ENCODE measurements around the gene LRP6.
"Not testable (repeated sequence)": the region's sequence is repeated elsewhere in the genome, so short reads cannot be mapped to it uniquely, and the experiment has no call there.

LRP6 gene

DNA sequence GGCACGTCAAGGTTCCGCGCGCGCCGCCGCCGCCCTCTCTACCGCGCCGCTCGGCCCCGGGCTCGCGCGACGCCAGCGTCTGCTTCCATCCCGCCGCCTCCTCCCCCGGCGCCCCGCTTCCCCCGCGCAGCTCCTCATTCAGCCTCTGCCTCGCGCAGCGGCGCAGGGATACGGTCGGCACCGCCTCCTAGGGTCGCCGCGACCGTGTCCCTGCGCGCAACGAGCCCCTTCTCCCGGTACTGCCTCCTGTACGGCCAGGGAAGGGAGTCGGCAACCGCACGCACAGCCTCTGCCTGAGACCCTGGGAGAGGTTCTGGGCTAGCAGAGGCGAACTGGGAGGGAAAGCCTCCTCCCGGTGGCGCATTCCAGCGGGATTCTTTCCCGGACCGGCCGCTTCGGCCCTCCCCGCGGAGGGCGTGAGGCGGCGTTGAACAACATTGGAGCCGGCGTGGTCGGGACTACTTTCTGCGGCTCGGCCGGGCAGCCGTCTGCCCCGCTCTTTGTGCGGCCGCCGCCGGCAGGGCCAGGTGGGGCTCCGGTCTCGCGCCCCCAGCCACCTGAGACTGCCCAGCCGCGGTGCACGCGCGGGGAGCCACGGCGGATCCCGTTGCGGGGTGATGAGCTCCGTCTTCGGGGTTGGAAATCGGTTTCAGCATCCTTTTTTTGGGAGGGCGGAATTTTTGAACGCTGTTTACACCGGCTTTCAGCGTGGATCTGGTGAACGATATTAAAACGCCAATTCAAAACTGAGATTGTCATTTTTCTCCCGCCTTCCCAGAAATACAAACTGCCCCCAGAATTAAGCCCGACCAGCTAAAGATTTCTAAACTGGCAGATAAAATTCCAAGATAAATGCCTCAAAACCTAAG is at the start of gene LRP6:
TSS of gene LRP6 (minus strand) at position 172 of the 869 bp plus-strand sequence. CDS start 309 bp downstream, outside the sequence.
- Mint-ChIP-seq H3K27me3 (peaks cover 39 to 40% of the 10 kb centered on the region in 2 donors), H3K4me3 (peak within 1 kb of the TSS; percentile 87 to 97), H3K36me3 (no peaks in the 10 kb centered on the region), H3K9me3 (no peaks in the 10 kb centered on the region), H3K4me1 (peaks cover 17 to 26% of the 10 kb centered on the region in 2 donors), H3K27ac (peak within 1 kb of the TSS; percentile 89)
- ATAC-seq (replicated peaks) (peak; percentile 90 to 92), DNase-seq (peak; percentile 77)

DNA sequence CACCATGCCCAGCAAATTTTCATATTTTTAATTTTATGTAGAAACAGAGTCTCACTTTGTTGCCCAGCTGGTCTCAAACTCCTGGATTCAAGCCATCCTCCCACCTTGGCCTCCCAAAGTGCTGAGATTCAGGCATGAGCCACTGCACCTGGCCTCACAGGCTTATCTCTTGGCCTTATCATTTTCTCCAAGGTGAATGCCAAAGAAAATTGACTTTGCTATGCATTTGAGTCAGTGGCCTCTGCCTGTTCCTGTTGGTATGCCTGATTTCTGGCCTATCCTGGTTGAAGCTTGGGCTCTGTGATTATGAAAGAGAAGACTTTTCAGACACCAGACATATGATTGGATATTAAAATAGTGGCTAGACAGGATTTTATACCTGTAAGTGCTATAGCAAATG is 49.0 kb upstream of the LRP6 start:
- no peak for ATAC-seq (replicated peaks)
- DNase-seq: no peak
- Mint-ChIP-seq H3K27me3 (peaks cover 0 to 5% of the 10 kb centered on the region in 2 donors), H3K4me1 (no peaks in the 10 kb centered on the region), H3K36me3 (no peaks in the 10 kb centered on the region), H3K4me3 (no peak overlapping the region), H3K27ac (no peak overlapping the region), H3K9me3 (no peaks in the 10 kb centered on the region)

DNA sequence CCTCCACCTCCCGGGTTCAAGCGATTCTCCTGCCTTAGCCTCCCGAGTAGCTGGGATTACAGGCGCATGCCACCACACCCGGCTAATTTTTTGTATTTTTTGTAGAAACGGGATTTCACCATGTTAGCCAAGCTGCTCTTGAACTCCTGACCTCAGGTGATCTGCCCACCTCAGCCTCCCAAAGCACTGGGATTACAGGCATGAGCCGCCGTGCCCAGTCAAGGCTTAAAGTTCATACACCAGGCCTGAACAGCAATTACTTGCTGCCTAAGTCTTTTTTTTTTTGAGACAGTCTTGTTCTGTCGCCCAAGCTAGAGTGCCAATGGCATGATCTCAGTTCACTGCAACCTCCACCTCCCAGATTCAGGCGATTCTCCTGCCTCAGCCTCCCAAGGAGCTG is 43.9 kb upstream of the LRP6 start:
- H3K4me3 Mint-ChIP-seq; ATAC-seq (replicated peaks); H3K4me1 Mint-ChIP-seq: not testable (repeated sequence)

DNA sequence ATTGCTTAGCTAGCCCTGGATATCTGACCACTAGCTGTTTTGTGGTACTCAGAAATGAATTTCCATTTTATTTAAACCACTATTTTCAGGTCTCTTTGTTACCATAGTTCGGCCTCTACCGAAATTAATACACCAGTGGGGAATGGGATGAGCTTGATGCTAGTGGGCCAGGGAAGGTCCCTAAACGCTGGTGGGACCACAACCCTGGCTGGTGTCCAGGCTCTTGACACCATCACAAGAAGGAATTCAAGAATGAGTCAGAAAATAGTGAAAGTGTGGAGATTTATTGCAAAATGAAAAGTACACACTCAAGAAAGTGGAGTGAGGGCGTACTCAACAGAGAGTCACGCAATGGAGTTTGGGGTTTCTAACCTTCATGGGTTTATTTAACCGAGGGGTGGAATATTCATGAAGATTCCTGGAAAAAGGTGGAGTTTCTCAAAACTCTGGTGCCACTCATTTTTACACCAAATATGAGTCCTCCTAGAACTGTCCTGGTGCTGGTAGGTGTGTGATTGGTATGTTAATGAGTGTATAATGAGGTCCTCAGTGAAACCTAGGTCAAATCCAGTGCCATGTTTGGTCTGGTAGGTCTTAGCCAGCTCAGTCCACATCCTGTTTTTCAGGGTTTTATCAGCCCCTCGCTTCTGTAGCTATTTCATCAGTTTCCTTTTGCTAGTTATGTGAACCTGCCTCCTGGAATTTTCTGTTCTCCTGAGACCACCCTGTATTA is 38.9 kb upstream of the LRP6 start:
- Mint-ChIP-seq H3K27ac (no peak overlapping the region), H3K9me3 (no peaks in the 10 kb centered on the region), H3K4me1 (no peaks in the 10 kb centered on the region), H3K27me3 (peaks cover 10 to 13% of the 10 kb centered on the region in 2 donors), H3K36me3 (no peaks in the 10 kb centered on the region), H3K4me3 (no peak overlapping the region)
- DNase-seq: no peak
- no peak for ATAC-seq (replicated peaks)

More for the DNA sequence above, 43.9 kb upstream of the LRP6 start:
- not testable (repeated sequence) for H3K27me3 Mint-ChIP-seq, H3K9me3 Mint-ChIP-seq, H3K36me3 Mint-ChIP-seq, DNase-seq, H3K27ac Mint-ChIP-seq

DNA sequence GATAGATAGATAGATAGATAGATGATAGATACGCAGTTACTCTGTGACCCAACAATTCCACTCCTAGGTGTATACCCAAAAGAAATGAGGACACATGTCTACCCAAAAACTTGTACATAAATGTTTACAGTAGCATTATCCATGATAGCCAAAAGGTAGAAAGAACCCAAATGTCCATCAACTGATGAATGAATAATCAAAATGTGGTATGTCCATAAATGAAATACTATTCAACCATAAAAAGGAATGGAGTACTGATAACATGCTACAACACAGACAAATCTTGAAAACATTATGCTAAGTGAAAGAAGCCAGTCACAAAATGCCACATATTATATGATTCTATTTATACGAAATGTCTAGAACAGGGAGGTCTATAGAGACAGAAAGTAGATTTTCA is 36.1 kb upstream of the LRP6 start:
- no peak overlapping the region for H3K4me3 Mint-ChIP-seq
- no peaks in the 10 kb centered on the region for H3K4me1 Mint-ChIP-seq
- no peak for DNase-seq
- H3K27me3 Mint-ChIP-seq: peaks cover 10 to 13% of the 10 kb centered on the region in 2 donors
- H3K36me3 Mint-ChIP-seq: no peaks in the 10 kb centered on the region
- H3K27ac Mint-ChIP-seq: no peak overlapping the region
- no peak for ATAC-seq (replicated peaks)
- no peaks in the 10 kb centered on the region for H3K9me3 Mint-ChIP-seq

DNA sequence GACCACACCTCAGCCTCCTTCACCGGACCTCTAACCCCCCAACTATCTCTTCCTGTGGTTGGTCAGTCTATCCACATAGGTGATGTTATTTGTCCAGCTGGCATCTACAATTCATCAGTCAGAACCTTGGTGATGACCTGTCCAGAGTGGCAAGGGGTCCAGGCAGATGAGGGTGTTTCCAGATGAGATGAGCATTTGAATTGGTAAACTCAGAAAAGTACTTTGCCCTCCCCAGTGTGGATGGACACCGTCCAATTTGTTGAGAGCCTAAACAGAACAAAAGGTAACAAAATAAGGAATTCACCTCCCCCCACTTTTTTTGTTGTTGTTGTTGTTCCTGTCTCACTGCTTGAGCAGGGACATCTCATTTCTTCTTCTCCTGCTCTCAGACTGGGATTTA is 34.3 kb upstream of the LRP6 start:
- Mint-ChIP-seq H3K9me3 (no peaks in the 10 kb centered on the region), H3K4me3 (no peak overlapping the region), H3K27ac (no peak overlapping the region)

DNA sequence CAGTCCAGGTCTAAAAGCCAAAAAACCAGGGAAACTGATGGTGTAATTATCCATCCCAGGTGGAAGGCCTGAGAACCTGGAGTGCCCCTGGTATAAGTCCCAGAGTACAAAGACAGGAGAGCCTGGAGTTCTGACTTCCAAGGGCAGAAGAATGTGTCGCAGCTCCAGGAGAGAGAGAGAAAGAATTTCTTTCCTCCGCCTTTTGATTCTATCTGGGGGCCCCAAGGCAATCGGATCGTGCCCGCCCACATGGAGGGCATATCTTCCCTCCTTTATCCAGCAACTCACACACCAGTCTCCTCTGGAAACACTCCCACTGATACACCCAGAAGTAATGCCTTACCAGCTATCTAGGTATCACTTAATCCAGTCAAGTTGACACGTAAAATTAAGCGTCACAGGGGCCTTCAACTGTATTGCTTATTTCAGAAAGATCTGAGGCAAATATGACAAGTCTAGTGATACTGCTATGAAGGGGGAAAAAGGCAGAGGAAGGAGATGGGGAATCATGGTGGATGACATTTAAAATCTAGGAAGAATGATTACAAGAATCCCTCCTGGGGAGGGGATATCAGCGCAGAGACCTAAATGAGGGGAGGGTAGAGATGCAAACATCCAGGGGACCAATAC is 30.5 kb upstream of the LRP6 start:
- Mint-ChIP-seq H3K4me3 (no peak overlapping the region), H3K4me1 (no peaks in the 10 kb centered on the region), H3K27me3 (peaks cover 13 to 21% of the 10 kb centered on the region in 2 donors), H3K27ac (no peak overlapping the region), H3K36me3 (no peaks in the 10 kb centered on the region), H3K9me3 (no peaks in the 10 kb centered on the region)
- no peak for ATAC-seq (replicated peaks)
- DNase-seq: no peak

More for the DNA sequence above, 34.3 kb upstream of the LRP6 start:
- no peaks in the 10 kb centered on the region for H3K36me3 Mint-ChIP-seq
- peaks cover 9 to 13% of the 10 kb centered on the region in 2 donors for H3K27me3 Mint-ChIP-seq
- H3K4me1 Mint-ChIP-seq: no peaks in the 10 kb centered on the region
- ATAC-seq (replicated peaks) (no peak), DNase-seq (no peak)

DNA sequence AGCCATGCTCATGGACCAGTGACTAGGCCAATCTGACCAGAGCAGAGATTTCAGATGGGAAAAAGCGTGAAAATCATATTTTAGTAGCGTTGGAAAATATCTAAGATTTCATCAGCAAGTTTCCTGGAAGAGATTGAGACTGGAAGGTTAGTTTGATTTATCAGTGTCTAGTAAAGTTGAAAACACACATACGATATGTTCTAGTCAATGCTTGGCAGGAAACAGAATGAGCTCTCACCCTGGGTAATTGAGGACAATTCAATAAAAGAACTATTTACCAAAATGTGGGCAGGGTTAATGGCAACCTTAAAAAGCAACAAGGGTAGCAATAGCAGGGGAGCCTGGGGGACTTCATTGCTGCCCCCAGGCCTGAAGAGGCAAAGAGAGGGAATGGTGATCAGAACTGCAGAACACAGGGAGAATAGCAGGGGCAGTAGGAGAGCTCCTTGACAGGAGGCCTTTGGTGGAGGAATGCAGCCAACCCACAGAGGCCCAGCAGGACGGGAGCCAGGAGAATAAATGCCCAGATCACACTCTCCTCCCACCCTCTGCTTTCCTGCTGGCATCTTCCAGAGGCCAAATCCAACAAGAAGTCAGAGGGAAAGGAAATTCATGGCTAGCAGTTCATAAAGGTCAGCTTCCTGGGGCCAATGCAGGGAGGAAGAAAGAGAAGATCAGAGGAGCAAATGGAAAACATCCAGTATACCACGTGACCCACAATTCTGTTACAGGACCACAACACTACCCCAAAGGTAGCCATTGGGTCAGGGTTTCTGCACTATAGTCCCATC is 27.6 kb upstream of the LRP6 start:
- Mint-ChIP-seq H3K4me1 (no peaks in the 10 kb centered on the region), H3K27ac (no peak overlapping the region), H3K27me3 (peaks cover 0 to 16% of the 10 kb centered on the region in 2 donors), H3K36me3 (no peaks in the 10 kb centered on the region), H3K4me3 (no peak overlapping the region), H3K9me3 (no peaks in the 10 kb centered on the region)
- DNase-seq: no peak
- no peak for ATAC-seq (replicated peaks)

DNA sequence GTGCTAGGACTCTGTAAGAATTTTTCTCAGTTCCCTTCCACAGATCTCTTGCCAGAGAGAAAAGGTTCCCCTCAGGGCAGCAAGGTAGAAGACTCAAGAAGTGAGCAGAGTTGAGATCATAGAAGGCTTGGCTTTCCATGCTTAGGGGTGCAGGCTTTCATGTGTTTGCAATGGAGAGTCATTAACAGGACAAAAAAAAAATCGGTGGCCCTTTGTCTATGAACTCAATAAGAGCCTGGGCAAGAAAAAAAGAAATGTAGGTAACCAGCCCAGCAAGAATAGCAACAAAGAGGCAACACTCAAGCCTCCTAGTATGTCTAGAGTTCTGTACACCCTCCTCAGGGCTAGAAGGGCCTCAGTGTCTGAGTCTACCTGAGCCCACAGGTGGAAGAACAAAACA is 23.4 kb upstream of the LRP6 start:
- peaks cover 14 to 25% of the 10 kb centered on the region in 2 donors for H3K27me3 Mint-ChIP-seq
- no peaks in the 10 kb centered on the region for H3K4me1 Mint-ChIP-seq
- DNase-seq (no peak), ATAC-seq (replicated peaks) (no peak)
- H3K36me3 Mint-ChIP-seq: no peaks in the 10 kb centered on the region
- no peaks in the 10 kb centered on the region for H3K9me3 Mint-ChIP-seq
- H3K27ac Mint-ChIP-seq: no peak overlapping the region
- H3K4me3 Mint-ChIP-seq: no peak overlapping the region

DNA sequence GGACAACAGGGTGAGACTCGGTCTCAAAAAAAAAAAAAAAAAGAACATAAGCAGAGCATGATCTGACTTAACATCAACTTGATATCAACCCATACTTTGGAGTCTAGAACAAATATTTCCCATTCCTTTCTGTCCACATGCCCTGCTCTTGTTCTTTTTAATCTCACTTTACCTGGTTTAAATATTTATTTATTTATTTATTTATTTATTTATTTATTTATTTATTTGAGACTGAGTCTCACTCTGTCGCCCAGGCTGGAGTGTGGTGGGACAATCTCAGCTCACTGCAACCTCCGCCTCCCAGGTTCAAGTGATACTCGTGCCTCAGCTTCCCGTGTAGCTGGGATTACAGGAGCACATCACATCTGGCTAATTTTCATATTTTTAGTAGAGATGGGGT is 19.6 kb upstream of the LRP6 start:
- Mint-ChIP-seq H3K36me3 (no peaks in the 10 kb centered on the region), H3K27me3 (peaks cover 25 to 38% of the 10 kb centered on the region in 2 donors), H3K4me1 (no peaks in the 10 kb centered on the region), H3K9me3 (no peaks in the 10 kb centered on the region), H3K4me3 (no peak overlapping the region), H3K27ac (peak overlapping the region; percentile 37)
- no peak for DNase-seq
- no peak for ATAC-seq (replicated peaks)

DNA sequence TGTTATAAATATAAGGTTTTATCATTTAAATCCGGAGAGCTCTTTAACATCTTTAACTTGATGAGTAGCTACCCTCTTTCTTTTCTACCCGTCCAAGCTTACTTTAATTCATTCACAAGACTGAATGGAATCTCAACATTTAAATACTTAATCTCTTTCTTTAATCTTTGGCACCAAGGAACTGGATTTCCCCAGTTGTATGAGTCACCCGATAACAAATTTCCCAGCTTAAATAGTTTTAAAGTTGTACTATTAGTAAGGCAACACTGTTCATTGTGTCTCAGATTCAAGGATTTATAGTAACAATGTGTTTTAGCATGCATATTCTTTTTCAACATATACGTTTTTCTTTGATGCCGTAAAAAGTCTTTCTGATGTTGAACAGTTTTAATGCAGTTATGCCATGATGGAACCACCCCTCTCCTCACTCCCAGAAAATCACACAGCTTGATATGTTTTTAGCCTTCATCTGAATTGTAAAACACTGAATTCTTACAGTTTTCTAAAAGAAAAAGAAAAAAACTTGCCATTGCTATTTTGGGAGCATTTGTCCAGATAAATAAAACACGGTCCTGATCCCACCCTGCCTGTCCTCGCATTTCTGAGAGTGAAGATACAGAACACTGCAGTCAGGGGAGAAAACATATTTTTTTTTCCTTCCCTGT is 16.0 kb upstream of the LRP6 start:
- H3K4me1 Mint-ChIP-seq: no peaks in the 10 kb centered on the region

DNA sequence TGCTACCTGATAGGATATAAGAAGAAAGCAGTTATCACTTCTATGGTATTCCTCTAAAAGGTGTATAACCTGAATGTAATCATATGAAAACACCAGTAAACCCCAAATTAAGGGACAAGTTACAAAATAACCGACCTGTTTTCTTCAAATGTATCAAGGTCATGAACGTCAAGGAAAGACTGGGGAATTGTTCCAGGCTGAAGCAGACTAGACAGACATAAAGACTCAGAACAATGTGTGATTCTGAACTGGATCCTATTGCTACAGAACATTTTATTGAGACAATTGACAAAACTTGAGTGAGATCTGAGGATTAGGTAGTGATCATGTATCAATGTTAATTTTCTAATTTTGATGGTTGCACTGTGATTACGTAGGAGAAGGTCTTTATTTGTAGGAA is 15.4 kb upstream of the LRP6 start:
- no peaks in the 10 kb centered on the region for H3K4me1 Mint-ChIP-seq
- H3K27ac Mint-ChIP-seq: no peak overlapping the region
- no peak overlapping the region for H3K4me3 Mint-ChIP-seq
- H3K9me3 Mint-ChIP-seq: peaks cover 6 to 7% of the 10 kb centered on the region in 2 donors
- DNase-seq (no peak), ATAC-seq (replicated peaks) (no peak)
- peaks cover 20 to 35% of the 10 kb centered on the region in 2 donors for H3K27me3 Mint-ChIP-seq
- H3K36me3 Mint-ChIP-seq: peaks cover 2 to 3% of the 10 kb centered on the region in 2 donors

More for the DNA sequence above, 16.0 kb upstream of the LRP6 start:
- ATAC-seq (replicated peaks) (no peak), DNase-seq (no peak)
- Mint-ChIP-seq H3K4me3 (no peak overlapping the region), H3K9me3 (peaks cover 1 to 3% of the 10 kb centered on the region in 2 donors), H3K27ac (no peak overlapping the region), H3K36me3 (peaks cover under 1 to 1% of the 10 kb centered on the region in 2 donors), H3K27me3 (peaks cover 25 to 42% of the 10 kb centered on the region in 2 donors)

DNA sequence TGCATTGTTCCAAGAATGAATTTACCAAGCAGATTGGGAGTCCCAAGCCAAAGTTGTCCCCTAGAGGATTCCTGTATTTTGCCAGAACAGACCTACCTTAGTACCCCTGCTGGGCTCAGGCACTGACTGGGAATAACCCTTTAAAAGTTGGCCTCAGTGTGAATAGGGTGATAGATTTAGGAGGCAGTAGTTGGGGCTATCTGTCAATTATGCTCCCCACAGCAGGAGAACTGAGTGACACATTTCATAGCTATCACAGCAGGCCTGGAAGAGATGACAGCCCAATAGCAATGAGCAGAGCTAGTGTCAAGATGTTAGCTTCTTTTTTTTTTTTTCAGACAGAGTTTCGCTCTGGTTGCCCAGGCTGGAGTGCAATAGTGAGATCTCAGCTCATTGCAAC is 14.3 kb upstream of the LRP6 start:
- H3K4me3 Mint-ChIP-seq: no peak overlapping the region
- no peak overlapping the region for H3K27ac Mint-ChIP-seq
- DNase-seq (no peak), ATAC-seq (replicated peaks) (no peak)
- no peaks in the 10 kb centered on the region for H3K4me1 Mint-ChIP-seq
- H3K36me3 Mint-ChIP-seq: peaks cover 2 to 3% of the 10 kb centered on the region in 2 donors
- peaks cover 9 to 10% of the 10 kb centered on the region in 2 donors for H3K9me3 Mint-ChIP-seq
- peaks cover 20 to 35% of the 10 kb centered on the region in 2 donors for H3K27me3 Mint-ChIP-seq

Data from stimulated activated naive B cell treated with anti-CD40 and anti-IgM and Interleukin-4, amounts not matched to agents 10 μg/mL and 1 μg/mL and 100 μg/mL, for 72 hours (primary cell).